Ovary (tissue), 3 donors: ENCODE measurements around the gene TMEM198.

ENCODE experiments used
- POLR2A ChIP-seq: fragments of 450-650 bp; IDR thresholded peaks from one replicate; pipeline ENCODE4 v1.6.1; 2017; ENCODE audit warnings: antibody characterized with exemption, mild to moderate bottlenecking, moderate library complexity
- TF ChIP-seq, protein P1 (sequence below), 3 donors: fragments of 450-650 bp in 2 of 3; fragments of 200-600 bp in 1 of 3; IDR thresholded peaks; one replicate each; pipeline versions ENCODE4 v1.5.1 to v1.8.0; 2016 to 2022; ENCODE audit warnings: antibody characterized with exemption in 3 of 3, mild to moderate bottlenecking in 1 of 3
- donor health status: DM: no; HTN: no; CAD: no.

DNA sequence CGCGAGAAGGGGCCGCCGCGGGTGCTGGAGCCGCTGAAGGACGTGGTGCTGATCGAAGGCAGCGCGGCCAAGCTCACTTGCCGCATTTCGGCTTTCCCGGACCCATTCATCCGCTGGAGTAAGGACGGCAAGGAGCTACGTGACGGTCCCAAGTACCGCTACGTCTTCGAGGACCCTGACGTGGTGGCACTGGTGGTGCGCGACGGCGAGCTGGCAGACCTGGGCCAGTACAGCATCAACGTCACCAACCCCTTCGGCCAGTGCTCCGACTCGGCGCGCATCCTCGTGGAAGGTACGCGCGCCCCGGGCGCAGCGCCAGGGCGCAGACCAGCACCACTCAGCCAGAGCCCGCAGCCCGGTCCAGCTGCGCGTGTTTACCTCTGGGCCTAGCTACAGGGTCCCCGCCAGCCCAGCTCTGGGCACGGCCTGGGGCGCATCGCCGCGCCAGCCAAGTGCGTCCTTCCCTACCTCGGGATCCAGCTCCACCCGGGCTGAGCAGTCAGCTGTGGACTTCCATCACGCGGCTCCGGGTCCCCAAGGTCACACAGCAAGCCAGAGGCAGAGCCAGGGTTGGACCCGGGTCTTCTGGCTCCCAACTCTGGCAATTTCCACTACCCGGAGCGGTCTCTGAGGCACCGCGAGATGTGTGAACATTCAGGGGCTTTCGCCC, 46.9 kb upstream of the TMEM198 start:
- TF ChIP-seq, protein P1, sequence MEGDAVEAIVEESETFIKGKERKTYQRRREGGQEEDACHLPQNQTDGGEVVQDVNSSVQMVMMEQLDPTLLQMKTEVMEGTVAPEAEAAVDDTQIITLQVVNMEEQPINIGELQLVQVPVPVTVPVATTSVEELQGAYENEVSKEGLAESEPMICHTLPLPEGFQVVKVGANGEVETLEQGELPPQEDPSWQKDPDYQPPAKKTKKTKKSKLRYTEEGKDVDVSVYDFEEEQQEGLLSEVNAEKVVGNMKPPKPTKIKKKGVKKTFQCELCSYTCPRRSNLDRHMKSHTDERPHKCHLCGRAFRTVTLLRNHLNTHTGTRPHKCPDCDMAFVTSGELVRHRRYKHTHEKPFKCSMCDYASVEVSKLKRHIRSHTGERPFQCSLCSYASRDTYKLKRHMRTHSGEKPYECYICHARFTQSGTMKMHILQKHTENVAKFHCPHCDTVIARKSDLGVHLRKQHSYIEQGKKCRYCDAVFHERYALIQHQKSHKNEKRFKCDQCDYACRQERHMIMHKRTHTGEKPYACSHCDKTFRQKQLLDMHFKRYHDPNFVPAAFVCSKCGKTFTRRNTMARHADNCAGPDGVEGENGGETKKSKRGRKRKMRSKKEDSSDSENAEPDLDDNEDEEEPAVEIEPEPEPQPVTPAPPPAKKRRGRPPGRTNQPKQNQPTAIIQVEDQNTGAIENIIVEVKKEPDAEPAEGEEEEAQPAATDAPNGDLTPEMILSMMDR (IDR thresholded peaks at IDR 0.05), result no peak
- TF ChIP-seq POLR2A, result no peak
